GM10266 (cell line): Measurements from ENCODE around the gene FOSL2.

Source experiments
- DNase-seq: peaks from one replicate; pipeline ENCODE4 v3.0.0; 2012; ENCODE audit errors: extremely low spot score
- TF ChIP-seq, protein P1 (sequence below): IDR thresholded peaks from 2 replicates; pipeline ENCODE4 v1.5.1; 2012; ENCODE audit warnings: mild to moderate bottlenecking, low read depth; ENCODE audit not compliant: control insufficient read depth, insufficient read depth; ENCODE audit errors: missing control alignments

The FOSL2 gene

DNA sequence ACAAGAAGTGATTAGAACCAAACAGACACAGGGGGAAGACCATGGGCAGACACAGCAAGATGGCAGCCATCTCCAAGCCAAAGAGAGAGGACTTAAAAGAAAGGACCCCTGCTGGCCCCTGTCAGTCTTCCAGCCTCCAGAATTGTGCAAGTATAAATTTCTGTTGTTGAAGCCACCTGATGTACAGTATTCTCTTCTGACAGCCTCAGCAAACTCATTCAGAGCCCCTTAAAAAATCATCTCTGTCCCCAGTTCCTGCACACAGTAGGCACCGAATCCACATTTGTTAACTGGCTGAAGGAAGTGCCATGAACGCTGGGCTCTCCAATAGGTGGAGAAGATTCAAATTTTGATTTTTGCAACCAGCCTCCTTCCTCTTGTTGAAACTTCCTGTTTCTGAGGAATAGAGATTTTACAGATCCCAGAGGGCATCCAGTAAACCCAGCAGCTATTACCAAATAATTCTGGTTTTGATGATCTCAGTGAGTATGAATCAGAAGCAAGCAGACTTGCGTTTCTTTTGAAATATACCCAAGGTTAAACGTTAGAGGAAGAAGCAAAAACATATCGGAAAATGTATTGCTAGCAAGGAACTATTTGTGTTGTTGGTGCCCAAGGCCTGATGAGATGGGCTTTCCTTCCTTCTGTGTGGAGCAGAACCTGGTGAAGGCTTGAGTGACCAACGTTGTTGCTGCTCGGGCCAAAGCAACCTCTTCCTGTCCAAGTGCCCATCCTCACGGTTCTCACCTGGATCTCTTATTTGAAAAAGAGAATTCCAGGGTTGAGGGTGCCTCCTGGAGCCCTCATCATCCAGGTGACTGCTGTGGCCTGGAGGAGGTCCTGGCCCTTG is 55.5 kb downstream of the FOSL2 start:
- TF ChIP-seq, protein P1, sequence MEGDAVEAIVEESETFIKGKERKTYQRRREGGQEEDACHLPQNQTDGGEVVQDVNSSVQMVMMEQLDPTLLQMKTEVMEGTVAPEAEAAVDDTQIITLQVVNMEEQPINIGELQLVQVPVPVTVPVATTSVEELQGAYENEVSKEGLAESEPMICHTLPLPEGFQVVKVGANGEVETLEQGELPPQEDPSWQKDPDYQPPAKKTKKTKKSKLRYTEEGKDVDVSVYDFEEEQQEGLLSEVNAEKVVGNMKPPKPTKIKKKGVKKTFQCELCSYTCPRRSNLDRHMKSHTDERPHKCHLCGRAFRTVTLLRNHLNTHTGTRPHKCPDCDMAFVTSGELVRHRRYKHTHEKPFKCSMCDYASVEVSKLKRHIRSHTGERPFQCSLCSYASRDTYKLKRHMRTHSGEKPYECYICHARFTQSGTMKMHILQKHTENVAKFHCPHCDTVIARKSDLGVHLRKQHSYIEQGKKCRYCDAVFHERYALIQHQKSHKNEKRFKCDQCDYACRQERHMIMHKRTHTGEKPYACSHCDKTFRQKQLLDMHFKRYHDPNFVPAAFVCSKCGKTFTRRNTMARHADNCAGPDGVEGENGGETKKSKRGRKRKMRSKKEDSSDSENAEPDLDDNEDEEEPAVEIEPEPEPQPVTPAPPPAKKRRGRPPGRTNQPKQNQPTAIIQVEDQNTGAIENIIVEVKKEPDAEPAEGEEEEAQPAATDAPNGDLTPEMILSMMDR: no peak
- DNase-seq: no peak

DNA sequence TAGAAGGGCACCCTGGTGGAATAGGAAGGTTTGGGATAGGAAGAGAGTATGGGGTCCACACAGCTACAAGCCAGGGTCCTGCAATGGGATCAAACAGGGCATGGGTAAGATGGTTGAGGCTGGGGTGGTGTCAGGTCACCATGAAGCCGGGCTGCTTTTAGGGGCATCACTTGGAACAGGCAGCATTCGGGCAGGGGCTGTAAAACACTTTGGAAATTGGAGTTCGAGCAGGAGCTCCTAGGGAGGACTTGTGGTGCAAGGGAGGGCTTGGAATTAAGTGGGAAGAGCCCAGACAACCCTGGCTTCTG is 56.1 kb downstream of the FOSL2 start:
- TF ChIP-seq, protein P1: no peak

DNA sequence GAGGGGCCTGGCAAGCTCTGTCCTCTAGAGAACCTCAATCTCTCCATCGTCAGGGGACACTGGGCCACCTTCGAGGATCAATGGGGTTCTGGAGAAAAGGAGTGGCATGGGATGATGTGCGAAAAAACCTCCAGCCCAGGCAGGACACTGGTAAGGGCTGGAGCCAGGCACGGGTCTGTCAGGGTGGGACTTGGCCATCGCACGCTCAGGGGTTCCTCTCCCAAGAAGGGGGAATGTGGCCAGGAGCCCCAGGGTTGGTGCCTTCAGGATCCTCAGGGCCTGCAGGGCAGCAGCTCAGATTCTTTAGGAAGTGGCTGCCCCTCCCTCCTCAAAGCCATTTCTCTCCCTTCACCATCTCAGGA is 56.4 kb downstream of the FOSL2 start:
- TF ChIP-seq, protein P1: no peak

More for the DNA sequence above, 56.1 kb downstream of the FOSL2 start:
- DNase-seq: no peak

DNA sequence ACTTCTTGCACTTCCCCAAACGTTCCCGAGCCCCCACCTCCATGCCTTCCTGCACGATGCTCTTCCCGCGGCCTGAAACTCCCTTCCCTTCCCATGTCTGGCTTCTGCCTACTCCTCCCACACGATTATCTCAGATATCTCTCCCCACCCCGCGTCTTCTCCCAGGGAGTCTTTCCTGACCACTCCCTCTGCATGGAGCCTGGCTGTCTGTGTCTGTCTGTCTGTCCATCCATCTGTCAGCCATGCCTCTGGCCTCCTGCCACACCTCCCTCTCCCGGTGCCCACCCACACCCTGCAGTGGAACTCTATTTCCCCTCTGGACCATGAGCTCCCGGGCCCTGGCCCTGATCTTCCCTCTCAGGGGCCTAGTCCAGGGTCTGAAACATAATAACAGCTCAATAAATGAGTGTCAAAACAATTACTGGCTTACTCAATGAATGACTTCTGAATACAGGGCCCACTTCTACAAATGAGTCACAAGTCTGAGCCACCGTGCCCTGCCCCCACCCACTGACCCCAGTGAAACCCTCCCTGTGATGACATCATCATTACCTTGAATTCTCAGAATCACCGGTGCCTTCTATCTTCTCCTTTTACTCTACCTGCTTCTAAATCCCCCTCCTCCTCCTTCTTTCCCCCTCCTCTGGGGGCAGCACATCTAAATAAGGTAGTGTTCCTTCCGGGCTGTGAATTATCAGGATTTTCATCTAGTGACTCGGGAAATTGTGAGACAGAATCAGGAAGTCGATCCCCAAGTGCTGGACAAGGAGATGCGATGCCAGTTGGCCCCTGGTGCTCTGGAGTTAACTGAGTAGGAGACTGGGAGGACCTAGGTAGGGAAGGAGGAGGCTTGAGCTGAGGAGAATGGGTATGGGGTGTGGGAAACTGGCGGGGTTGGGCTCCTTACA is 57.1 kb downstream of the FOSL2 start:
- DNase-seq: no peak

More for the DNA sequence above, 56.4 kb downstream of the FOSL2 start:
- no peak for DNase-seq

DNA sequence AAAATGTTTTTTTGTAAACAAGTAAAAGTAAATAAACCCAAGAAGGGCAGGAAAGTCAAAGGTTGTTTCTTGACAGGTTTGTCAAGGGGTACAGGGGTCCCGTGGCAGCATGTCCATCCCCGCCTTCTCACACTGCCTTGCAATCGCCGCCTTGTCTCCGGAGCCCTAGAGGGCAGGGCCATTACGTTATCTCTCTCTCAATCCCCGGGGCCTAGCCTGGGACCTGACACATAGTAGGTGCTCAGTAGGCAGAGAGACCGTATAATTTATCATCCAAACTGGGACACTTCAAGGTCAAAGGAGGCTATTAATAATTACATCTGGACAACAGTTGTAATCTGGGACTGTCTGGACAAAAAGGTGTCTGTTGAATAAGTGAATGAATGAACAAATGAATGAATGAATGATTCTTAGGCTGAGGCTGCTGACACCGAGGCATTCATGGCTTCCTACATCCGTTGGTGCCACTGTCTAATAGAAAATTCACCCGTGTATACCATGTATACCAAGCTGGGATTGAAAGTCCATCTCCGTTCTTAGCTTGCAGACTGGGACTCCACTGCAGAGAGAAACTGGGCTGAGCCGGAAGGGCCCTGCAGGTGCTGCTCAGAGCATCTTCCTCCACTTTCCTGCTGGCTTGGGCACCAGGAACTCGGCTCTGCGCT is 58.4 kb downstream of the FOSL2 start:
- no peak for DNase-seq
- TF ChIP-seq, protein P1: no peak

More for the DNA sequence above, 57.1 kb downstream of the FOSL2 start:
- TF ChIP-seq, protein P1: no peak

DNA sequence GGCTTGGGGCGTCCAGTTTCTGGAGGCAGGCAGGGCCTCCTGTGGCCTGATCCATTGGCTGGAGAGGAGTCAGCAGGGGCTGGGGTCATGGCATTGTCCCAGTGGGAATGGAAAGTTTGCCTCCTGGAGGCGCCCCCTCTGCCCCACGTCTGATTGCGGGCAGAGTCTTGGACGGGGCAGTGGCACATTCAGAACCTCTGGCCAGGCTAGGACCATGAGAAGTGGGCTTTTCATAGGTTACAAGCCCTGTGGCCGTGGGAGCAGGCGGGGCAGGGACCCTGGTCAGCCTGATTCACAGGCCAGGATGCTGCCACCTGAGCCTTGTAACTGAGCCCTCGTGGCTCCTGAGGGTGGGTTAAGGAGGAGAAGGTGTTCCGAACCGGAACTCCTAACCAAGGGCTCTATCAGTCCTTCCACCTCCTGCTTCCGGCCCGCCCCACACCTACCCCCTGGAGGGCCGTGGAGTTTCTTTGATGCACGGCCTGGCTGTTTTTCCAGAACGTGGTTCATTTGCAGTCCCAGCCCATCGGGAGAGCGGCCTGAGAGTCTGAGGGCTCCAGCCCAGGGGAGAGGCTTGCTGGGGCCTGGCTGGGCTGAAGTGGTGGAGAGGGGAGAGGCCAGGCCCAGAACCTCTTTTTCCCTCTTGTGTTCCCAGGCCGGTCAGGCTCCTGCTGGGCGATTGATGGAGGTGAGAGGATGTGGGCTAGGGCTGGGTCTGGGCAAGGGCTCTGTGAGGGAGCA is 59.3 kb downstream of the FOSL2 start:
- no peak for DNase-seq
- TF ChIP-seq, protein P1: no peak
